ENCODE data around the gene PVRIG. TPM values are rescaled to one million over a fixed set of nuclear protein-coding genes. Genes with fewer than 3 reads are reported as not detected.
A peak's percentile ranks its signal among the peaks of the same experiment; 100 is the strongest.

The PVRIG gene
- total RNA-seq, 1 experiment from 2014 or later = 0.70 TPM

DNA sequence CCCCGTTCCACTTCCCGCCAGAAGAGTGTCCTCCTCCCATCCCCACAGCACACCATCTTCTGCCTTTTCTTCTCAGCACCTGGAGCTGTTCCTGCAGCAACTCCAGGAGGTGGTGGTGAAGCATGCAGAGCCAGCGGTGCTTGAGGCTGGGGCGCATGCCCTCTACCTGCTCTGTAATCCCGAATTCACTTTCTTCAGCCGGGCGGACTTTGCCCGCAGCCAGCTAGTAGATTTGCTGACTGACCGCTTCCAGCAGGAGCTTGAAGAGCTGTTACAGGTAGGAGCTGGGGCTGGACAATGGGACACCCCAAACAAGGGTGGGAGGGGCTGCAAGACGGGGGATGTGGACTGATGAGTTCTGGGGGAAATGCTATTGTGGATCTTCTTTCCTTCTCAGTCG is 19.1 kb upstream of the PVRIG start:
- H3K14ac ChIP-seq (ENCODE audit: insufficient read depth, low read length) = no peak overlapping the region
- H3K23ac ChIP-seq (ENCODE audit: insufficient read length, low read depth, low read length) = no peak overlapping the region
- H2BK15ac ChIP-seq (ENCODE audit: low read depth, low read length) = no peak overlapping the region
- no peak overlapping the region for H3T11ph ChIP-seq (ENCODE audit: low read length)
- no peak overlapping the region for H2BK5ac ChIP-seq (ENCODE audit: insufficient read length, low read length)
- H3K9ac ChIP-seq (ENCODE audit: extremely low read depth, insufficient read length, low read length) = no peak overlapping the region
- no peak for TF ChIP-seq CTCF (conservative IDR thresholded peaks at IDR 0.05)
- no peaks in the 10 kb centered on the region for H4K20me1 ChIP-seq (ENCODE audit: control insufficient read depth, insufficient read depth, insufficient read length)
- no peak overlapping the region for H3K56ac ChIP-seq (ENCODE audit: insufficient read length, low read depth, low read length)
- no peak overlapping the region for H4K91ac ChIP-seq (ENCODE audit: insufficient read length, low read depth, low read length)
- no peaks in the 10 kb centered on the region for H3K23me2 ChIP-seq (ENCODE audit: insufficient read length, low read depth, low read length, poor library complexity, severe bottlenecking)
- DNase-seq = no peak
- H3K27ac ChIP-seq (ENCODE audit: insufficient read length, low read depth, low read length) = no peak overlapping the region
- H3K27ac Mint-ChIP-seq = no peak overlapping the region
- no peak overlapping the region for H3K18ac ChIP-seq (ENCODE audit: insufficient read length, low read depth, low read length)
- no peak overlapping the region for H2BK12ac ChIP-seq (ENCODE audit: insufficient read length, low read depth, low read length)
- H3K4me1 ChIP-seq (ENCODE audit: insufficient read depth, low read length) = no peaks in the 10 kb centered on the region; the same call in 1 of the 2 replicates
- no peak overlapping the region for H3K4me2 ChIP-seq (ENCODE audit: insufficient read depth, insufficient read length, low read length)
- no peaks in the 10 kb centered on the region for H3K9me3 Mint-ChIP-seq
- H2AFZ ChIP-seq (ENCODE audit: low read length) = no peak overlapping the region
- 0 out of 5 replicates have a peak overlapping the region, but pooled peaks of 1 of the 2 experiments have one; percentile 39 for H3K4me3 Mint-ChIP-seq
- H3K27me3 Mint-ChIP-seq (ENCODE audit: low read depth) = peaks cover 54% of the 10 kb centered on the region
- H2AK5ac ChIP-seq (ENCODE audit: insufficient read length, low read length) = no peak overlapping the region
- H3K36me3 Mint-ChIP-seq (ENCODE audit: insufficient read depth in 1 of 3, low read depth in 3 of 3) = no peaks in the 10 kb centered on the region
- no peak overlapping the region for H3K4ac ChIP-seq (ENCODE audit: low read depth, low read length)
- no peaks in the 10 kb centered on the region; the same call in 1 of the 2 replicates for H3K27me3 ChIP-seq (ENCODE audit: insufficient read depth, low read length)
- H4K5ac ChIP-seq (ENCODE audit: insufficient read length, low read depth, low read length) = no peak overlapping the region
- no peaks in the 10 kb centered on the region for H3K9me3 ChIP-seq (ENCODE audit: control insufficient read depth, low read depth, low read length)
- H3K4me1 Mint-ChIP-seq = peaks cover 25 to 28% of the 10 kb centered on the region in 2 experiments
- H3K79me1 ChIP-seq (ENCODE audit: insufficient read depth, low read depth, low read length, poor library complexity, severe bottlenecking) = no peaks in the 10 kb centered on the region
- WGBS (ENCODE audit: extremely low coverage, insufficient read length, low lambda C conversion rate) = no CpG with 5 or more reads among the region's 11 CpGs
- no peaks in the 10 kb centered on the region for H3K79me2 ChIP-seq (ENCODE audit: insufficient read depth, low read length)
- no peak overlapping the region for H2BK120ac ChIP-seq (ENCODE audit: low read depth, low read length, poor library complexity, severe bottlenecking)
- H2BK20ac ChIP-seq (ENCODE audit: low read depth, low read length, poor library complexity, severe bottlenecking) = no peak overlapping the region
- no peak overlapping the region for H4K8ac ChIP-seq (replicated peaks; ENCODE audit: insufficient read length, low read depth, low read length)

All from H9 (cell line).